ENCODE measurements around the gene CNGB1.

GRCh38 chr16:57904101-57904500 is 66.8 kb downstream of the CNGB1 start:
- TF ChIP-seq CTCF (IDR thresholded peaks at IDR 0.05) (no peak), POLR2A (IDR thresholded peaks at IDR 0.05) (no peak), POLR2AphosphoS5 (IDR thresholded peaks at IDR 0.05) (no peak)

Measured in prostate gland (tissue), 2 donors.